Esophagus squamous epithelium (tissue), 4 donors: ENCODE results near the gene GRID2.

Experiments used
- POLR2A ChIP-seq, 4 donors: fragments of 450-650 bp; IDR thresholded peaks; one replicate each; pipeline ENCODE4 v1.6.1; 2017; ENCODE audit warnings: antibody characterized with exemption in 4 of 4, mild to moderate bottlenecking in 4 of 4, moderate library complexity in 3 of 4
- TF ChIP-seq, protein P1 (sequence below), 6 experiments: fragments of 450-650 bp in 4 of 6; fragments of 200-600 bp in 2 of 6; sonication (generic) in 2 of 6; IDR thresholded peaks; one replicate each; pipeline ENCODE4 v1.5.1; 2016 to 2019; ENCODE audit warnings: antibody characterized with exemption in 6 of 6, mild to moderate bottlenecking in 4 of 6, moderate library complexity in 4 of 6

DNA sequence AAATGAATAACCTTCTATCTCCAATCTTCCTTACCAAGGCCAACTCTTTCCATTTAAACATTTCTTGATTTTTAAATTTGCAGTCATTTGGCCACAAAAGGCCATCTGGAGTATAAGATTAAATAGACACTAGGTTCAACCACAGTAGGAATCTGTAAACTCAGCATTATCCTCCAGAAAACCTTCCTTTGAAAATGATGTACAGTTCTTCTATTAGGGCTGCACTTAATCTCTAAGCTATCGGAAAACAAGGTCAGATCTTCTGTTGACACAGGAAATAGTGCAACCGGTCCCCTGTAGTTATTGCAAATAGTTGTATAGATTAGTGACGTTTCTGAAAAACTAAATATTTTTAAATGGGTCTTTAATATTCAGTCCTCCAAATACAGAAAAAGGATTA, 1165.8 kb downstream of the GRID2 start:
- TF ChIP-seq, protein P1, sequence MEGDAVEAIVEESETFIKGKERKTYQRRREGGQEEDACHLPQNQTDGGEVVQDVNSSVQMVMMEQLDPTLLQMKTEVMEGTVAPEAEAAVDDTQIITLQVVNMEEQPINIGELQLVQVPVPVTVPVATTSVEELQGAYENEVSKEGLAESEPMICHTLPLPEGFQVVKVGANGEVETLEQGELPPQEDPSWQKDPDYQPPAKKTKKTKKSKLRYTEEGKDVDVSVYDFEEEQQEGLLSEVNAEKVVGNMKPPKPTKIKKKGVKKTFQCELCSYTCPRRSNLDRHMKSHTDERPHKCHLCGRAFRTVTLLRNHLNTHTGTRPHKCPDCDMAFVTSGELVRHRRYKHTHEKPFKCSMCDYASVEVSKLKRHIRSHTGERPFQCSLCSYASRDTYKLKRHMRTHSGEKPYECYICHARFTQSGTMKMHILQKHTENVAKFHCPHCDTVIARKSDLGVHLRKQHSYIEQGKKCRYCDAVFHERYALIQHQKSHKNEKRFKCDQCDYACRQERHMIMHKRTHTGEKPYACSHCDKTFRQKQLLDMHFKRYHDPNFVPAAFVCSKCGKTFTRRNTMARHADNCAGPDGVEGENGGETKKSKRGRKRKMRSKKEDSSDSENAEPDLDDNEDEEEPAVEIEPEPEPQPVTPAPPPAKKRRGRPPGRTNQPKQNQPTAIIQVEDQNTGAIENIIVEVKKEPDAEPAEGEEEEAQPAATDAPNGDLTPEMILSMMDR (IDR thresholded peaks at IDR 0.05), result no peak
- no peak for TF ChIP-seq POLR2A (IDR thresholded peaks at IDR 0.05)
